Gastrocnemius medialis (tissue), 4 donors: Measurements from ENCODE around the gene PARP2.

Source experiments
- CTCF ChIP-seq, 5 experiments: fragments of 450-650 bp in 3 of 5; fragments of 200-600 bp in 2 of 5; sonication (generic) in 2 of 5; IDR thresholded peaks in 4 of 5; conservative IDR thresholded peaks in 1 of 5; 1 replicate in 4 of 5; 2 replicates in 1 of 5; pipeline ENCODE4 v1.5.1; 2016 to 2019; ENCODE audit warnings: antibody characterized with exemption in 5 of 5, mild to moderate bottlenecking in 3 of 5, moderate library complexity in 3 of 5
- POLR2A ChIP-seq, 2 donors: fragments of 450-650 bp; IDR thresholded peaks; one replicate each; pipeline ENCODE4 v1.6.1; 2017; ENCODE audit warnings: antibody characterized with exemption in 2 of 2, mild to moderate bottlenecking in 2 of 2, moderate library complexity in 2 of 2

GRCh38 chr14:20306079-20306423, 37.4 kb upstream of the PARP2 start:
- no peak for TF ChIP-seq CTCF (IDR thresholded peaks at IDR 0.05 in 4 of 5, conservative IDR thresholded peaks at IDR 0.05 in 1 of 5)
- no peak for TF ChIP-seq POLR2A (IDR thresholded peaks at IDR 0.05)
